KMS-11 (cell line): ENCODE data around the gene ABCC4.

Experiments used
- H2AFZ ChIP-seq: fragments of 200-600 bp; sonication (generic); 2 replicates; pipeline ENCODE4 v1.6.1; 2016; ENCODE audit warnings: antibody characterized with exemption, mixed run types, low read depth
- H3K27ac ChIP-seq: fragments of 200-600 bp; sonication (generic); 2 replicates; pipeline ENCODE4 v1.6.1; 2016; ENCODE audit warnings: mild to moderate bottlenecking, mixed run types
- H3K27me3 ChIP-seq: fragments of 200-600 bp; sonication (generic); 2 replicates; pipeline ENCODE4 v1.6.1; 2017; ENCODE audit warnings: mild to moderate bottlenecking, low read depth, mixed run types, moderate library complexity; ENCODE audit not compliant: insufficient read depth
- H3K36me3 ChIP-seq: fragments of 200-600 bp; sonication (generic); 2 replicates; pipeline ENCODE4 v1.6.1; 2017; ENCODE audit warnings: mild to moderate bottlenecking, mixed run types; ENCODE audit not compliant: insufficient read depth
- H3K4me1 ChIP-seq: fragments of 200-600 bp; sonication (generic); 2 replicates; pipeline ENCODE4 v1.6.1; 2016; ENCODE audit warnings: mild to moderate bottlenecking, low read depth, mixed run types; ENCODE audit not compliant: poor library complexity, severe bottlenecking
- H3K4me2 ChIP-seq: fragments of 200-600 bp; sonication (generic); 2 replicates; pipeline ENCODE4 v1.7.0; 2016; ENCODE audit warnings: mild to moderate bottlenecking, mixed run types
- H3K4me3 ChIP-seq: fragments of 200-600 bp; sonication (generic); IDR thresholded peaks from 2 replicates; pipeline ENCODE4 v1.6.1; 2017; ENCODE audit warnings: low read depth, low read length, mixed read lengths; ENCODE audit not compliant: insufficient read depth
- H3K79me2 ChIP-seq: fragments of 200-600 bp; sonication (generic); 2 replicates; pipeline ENCODE4 v1.6.1; 2016; ENCODE audit warnings: low read depth, mixed run types; ENCODE audit not compliant: insufficient read depth
- H3K9ac ChIP-seq: fragments of 200-600 bp; sonication (generic); 2 replicates; pipeline ENCODE4 v1.6.1; 2016; ENCODE audit warnings: mild to moderate bottlenecking, mixed run types
- H4K20me1 ChIP-seq: fragments of 200-600 bp; sonication (generic); 2 replicates; pipeline ENCODE4 v1.6.1; 2016; ENCODE audit warnings: mild to moderate bottlenecking, mixed run types; ENCODE audit not compliant: insufficient read depth
- CTCF ChIP-seq: fragments of 200-600 bp; sonication (generic); conservative IDR thresholded peaks from 2 replicates; pipeline ENCODE4 v1.6.1; 2017; ENCODE audit warnings: low read depth, mild to moderate bottlenecking, antibody characterized with exemption, low read length, moderate library complexity, mixed read lengths

ABCC4 gene

GRCh38 chr13:95301183-95301967, at the start of gene ABCC4:
Gene ABCC4, minus strand, starts transcription at chr13:95301451. Its CDS starts 137 bp downstream, at chr13:95301314.
- TF ChIP-seq CTCF = no peak
- Histone ChIP-seq H3K27ac (peak within 1 kb of the TSS; percentile 72), H3K4me1 (peaks cover 11% of the 10 kb centered on the region), H3K9ac (peak within 1 kb of the TSS; percentile 88), H3K4me2 (peak within 1 kb of the TSS; percentile 57), H4K20me1 (no peaks in the 10 kb centered on the region), H3K79me2 (no peaks in the 10 kb centered on the region; the same call in 1 of the 2 replicates), H3K4me3 (no peak within 1 kb of the TSS), H2AFZ (peak within 1 kb of the TSS; percentile 80), H3K36me3 (no peaks in the 10 kb centered on the region), H3K27me3 (no peaks in the 10 kb centered on the region)

GRCh38 chr13:95349267-95349666, 48.0 kb upstream of the ABCC4 start:
- H4K20me1 ChIP-seq = no peaks in the 10 kb centered on the region
- no peaks in the 10 kb centered on the region for H3K27me3 ChIP-seq
- no peak overlapping the region for H3K4me2 ChIP-seq
- no peaks in the 10 kb centered on the region for H3K36me3 ChIP-seq
- no peak overlapping the region for H3K4me3 ChIP-seq
- no peak for TF ChIP-seq CTCF
- H3K9ac ChIP-seq = no peak overlapping the region
- no peaks in the 10 kb centered on the region for H3K4me1 ChIP-seq
- H3K79me2 ChIP-seq = no peaks in the 10 kb centered on the region
- H2AFZ ChIP-seq = no peak overlapping the region
- no peak overlapping the region for H3K27ac ChIP-seq

GRCh38 chr13:95343944-95344343, 42.7 kb upstream of the ABCC4 start:
- TF ChIP-seq CTCF = no peak
- no peak overlapping the region for H3K4me2 ChIP-seq
- H3K27me3 ChIP-seq = no peaks in the 10 kb centered on the region
- no peaks in the 10 kb centered on the region for H3K4me1 ChIP-seq
- H3K27ac ChIP-seq = no peak overlapping the region
- no peaks in the 10 kb centered on the region for H3K36me3 ChIP-seq
- H3K4me3 ChIP-seq = no peak overlapping the region
- H2AFZ ChIP-seq = no peak overlapping the region
- H3K9ac ChIP-seq = no peak overlapping the region
- H4K20me1 ChIP-seq = no peaks in the 10 kb centered on the region
- H3K79me2 ChIP-seq = no peaks in the 10 kb centered on the region

- H3K9ac ChIP-seq = no peak overlapping the region
- no peaks in the 10 kb centered on the region for H3K27me3 ChIP-seq
- H3K4me1 ChIP-seq = no peaks in the 10 kb centered on the region
- H4K20me1 ChIP-seq = no peaks in the 10 kb centered on the region
- no peak overlapping the region for H2AFZ ChIP-seq
- TF ChIP-seq CTCF = no peak
- H3K79me2 ChIP-seq = no peaks in the 10 kb centered on the region
- H3K4me3 ChIP-seq = no peak overlapping the region
- no peak overlapping the region for H3K27ac ChIP-seq
- H3K4me2 ChIP-seq = no peak overlapping the region
- H3K36me3 ChIP-seq = no peaks in the 10 kb centered on the region
Observed at GRCh38 chr13:95341441-95341840, 40.2 kb upstream of the ABCC4 start.
